ENCODE measurements around the gene EXOC4. TPM values are rescaled to one million over a fixed set of nuclear protein-coding genes. Genes with fewer than 3 reads are reported as not detected.

Gene EXOC4
- total RNA-seq, 1 experiment from 2014 or later: 111 TPM

- Histone ChIP-seq H3K4me2 (ENCODE audit: low read depth, low read length, poor library complexity, severe bottlenecking) (no peak overlapping the region), H3K27me3 (ENCODE audit: low read length) (no peaks in the 10 kb centered on the region), H3K9me2 (replicated peaks; ENCODE audit: insufficient read depth, low read length) (no peaks in the 10 kb centered on the region), H3K27ac (ENCODE audit: low read length) (no peak overlapping the region), H3K9me3 (ENCODE audit: low read length) (no peaks in the 10 kb centered on the region), H3K36me3 (ENCODE audit: insufficient read depth, low read length) (no peaks in the 10 kb centered on the region), H3K4me1 (ENCODE audit: low read length) (no peaks in the 10 kb centered on the region), H2AFZ (ENCODE audit: low read length) (no peak overlapping the region), H3K79me2 (ENCODE audit: low read length) (no peaks in the 10 kb centered on the region), H3K9ac (ENCODE audit: low read length) (no peak overlapping the region), H4K20me1 (ENCODE audit: insufficient read depth, low read depth, low read length) (no peaks in the 10 kb centered on the region), H3K4me3 (ENCODE audit: low read length) (no peak overlapping the region)
- no peak for DNase-seq
Observed at GRCh38 chr7:134113655-134114054, 860.8 kb downstream of the EXOC4 start.

GRCh38 chr7:134114992-134115391 is 862.1 kb downstream of the EXOC4 start:
- H3K79me2 ChIP-seq (ENCODE audit: low read length): no peaks in the 10 kb centered on the region
- no peaks in the 10 kb centered on the region for H3K9me3 ChIP-seq (ENCODE audit: low read length)
- no peak for DNase-seq
- no peaks in the 10 kb centered on the region for H4K20me1 ChIP-seq (ENCODE audit: insufficient read depth, low read depth, low read length)
- no peak overlapping the region for H3K4me3 ChIP-seq (ENCODE audit: low read length)
- no peak overlapping the region for H3K4me2 ChIP-seq (ENCODE audit: low read depth, low read length, poor library complexity, severe bottlenecking)
- H3K9ac ChIP-seq (ENCODE audit: low read length): no peak overlapping the region
- H3K36me3 ChIP-seq (ENCODE audit: insufficient read depth, low read length): no peaks in the 10 kb centered on the region
- no peaks in the 10 kb centered on the region for H3K9me2 ChIP-seq (replicated peaks; ENCODE audit: insufficient read depth, low read length)
- H2AFZ ChIP-seq (ENCODE audit: low read length): no peak overlapping the region
- no peaks in the 10 kb centered on the region for H3K4me1 ChIP-seq (ENCODE audit: low read length)
- no peaks in the 10 kb centered on the region for H3K27me3 ChIP-seq (ENCODE audit: low read length)
- no peak overlapping the region for H3K27ac ChIP-seq (ENCODE audit: low read length)

Small RNA genes within 50 kb of the gene (small RNA-seq; reads per million reads assigned to genes)
- gene MIR6133: not detected

Other genes with a start within 250 kb of the EXOC4 start
- 83.5 and 146 TPM in 2 replicates for gene CHCHD3, start 171.0 kb upstream of the EXOC4 start, total RNA-seq (2014; rRNA removed; shearing (Covaris generic); ENCODE audit: low replicate concordance)

Measured in Karpas-422 (cell line).